GM21390 (cell line): ENCODE results near the gene RAP2C.

Experiments used
- ATAC-seq: cut with Tn5 transposase; IDR thresholded peaks from one replicate; pipeline ENCODE4 v1.9.1; 2021; ENCODE audit not compliant: unreplicated experiment

Gene RAP2C

GRCh38 chrX:132219343-132219768 is at the start of gene RAP2C:
TSS of gene RAP2C (minus strand) at chrX:132219447. CDS start at chrX:132217268, 2,179 bp downstream.
- peak; percentile 57 for ATAC-seq

DNA sequence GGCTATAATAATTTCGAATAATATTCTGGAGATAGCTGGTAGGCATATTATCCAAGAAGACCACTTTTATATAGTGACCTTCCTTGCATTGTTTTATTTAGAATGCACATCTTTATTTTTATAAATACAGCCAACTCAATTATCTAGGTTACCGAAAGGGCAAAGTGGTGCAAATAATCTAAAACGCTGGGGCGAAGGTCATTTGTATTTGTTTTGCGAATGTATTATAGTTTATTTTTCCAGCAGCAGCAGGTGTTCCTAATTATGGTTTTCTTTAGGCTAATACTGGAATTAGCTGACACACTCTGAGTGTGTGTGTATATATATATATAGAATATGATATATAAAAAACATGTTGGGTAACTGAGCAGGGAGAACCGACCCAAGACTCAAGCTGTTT is 48.1 kb upstream of the RAP2C start:
- ATAC-seq: no peak

DNA sequence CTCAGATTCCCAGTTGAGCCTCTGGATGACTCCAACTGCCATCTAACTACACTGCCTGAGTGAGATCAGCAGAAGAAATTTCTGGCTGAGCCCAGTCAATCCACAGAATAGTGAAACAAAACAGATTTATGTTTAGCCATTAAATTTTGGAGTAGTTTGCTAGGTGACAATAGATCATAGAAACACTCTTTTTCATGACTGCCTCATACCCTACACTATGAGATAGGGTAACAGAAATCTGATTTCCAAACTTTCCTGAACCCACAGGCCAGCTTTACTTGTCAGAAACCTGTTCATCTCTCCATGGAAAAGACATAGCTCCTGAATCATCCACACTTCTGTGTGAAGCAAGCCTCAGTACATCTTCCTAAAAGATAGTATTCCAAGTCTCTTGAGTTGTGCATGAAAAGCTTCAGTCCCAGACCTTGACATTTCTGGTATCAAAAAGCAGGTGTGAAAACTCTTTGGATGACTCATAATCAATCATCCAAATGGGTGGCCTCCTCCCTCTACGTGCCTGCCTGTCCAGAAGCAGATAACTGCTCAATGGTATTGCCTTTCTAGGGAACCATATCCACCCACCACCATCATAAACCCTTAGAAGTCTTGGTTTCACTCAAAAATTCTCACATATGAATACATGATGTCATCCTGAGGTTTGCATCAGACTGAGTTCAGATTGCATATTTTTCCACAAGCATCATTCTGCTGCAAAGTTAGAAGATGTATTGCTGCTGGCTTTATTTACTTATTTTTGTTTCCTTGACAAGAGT is 47.5 kb upstream of the RAP2C start:
- ATAC-seq: peak; percentile 66

DNA sequence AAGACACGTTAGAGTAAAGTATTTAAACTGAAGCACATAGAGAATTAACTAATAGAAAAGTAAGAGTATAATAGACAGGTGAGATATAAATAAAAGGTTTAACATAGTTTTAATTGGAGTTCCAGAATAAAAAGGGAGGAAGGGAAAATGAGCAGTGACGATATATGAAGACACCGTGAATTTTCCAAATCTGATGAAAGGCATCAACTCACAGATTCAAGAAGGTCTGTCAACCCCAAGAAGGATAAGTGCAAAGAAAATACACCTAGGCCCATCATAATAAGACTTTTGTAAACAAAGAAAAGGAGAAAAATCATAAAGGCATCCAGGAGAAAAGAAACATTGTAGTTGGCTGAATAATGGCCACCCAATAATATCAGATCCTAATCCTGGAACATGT is 43.9 kb upstream of the RAP2C start:
- ATAC-seq: no peak

- ATAC-seq: no peak
These were observed 39.3 kb upstream of the RAP2C start for GRCh38 chrX:132258509-132258908.

DNA sequence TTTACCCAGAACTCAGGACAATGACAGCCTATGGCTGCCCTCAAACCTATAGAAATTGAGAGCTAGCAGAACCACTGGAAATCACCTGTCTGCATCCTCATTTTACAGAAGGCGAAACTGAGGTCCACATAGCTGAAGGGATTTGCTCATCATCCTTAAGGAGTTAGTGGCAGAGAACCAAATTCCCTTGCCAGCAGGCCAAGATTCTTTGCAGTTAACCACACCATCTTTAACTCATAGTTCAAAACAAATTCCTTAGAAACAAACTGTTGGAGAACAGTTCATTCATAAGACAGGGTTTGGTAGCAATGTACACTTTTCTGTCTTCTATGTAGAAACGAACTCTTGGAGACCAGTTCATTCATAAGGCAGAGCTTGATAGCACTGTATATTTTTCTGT is 37.9 kb upstream of the RAP2C start:
- no peak for ATAC-seq

DNA sequence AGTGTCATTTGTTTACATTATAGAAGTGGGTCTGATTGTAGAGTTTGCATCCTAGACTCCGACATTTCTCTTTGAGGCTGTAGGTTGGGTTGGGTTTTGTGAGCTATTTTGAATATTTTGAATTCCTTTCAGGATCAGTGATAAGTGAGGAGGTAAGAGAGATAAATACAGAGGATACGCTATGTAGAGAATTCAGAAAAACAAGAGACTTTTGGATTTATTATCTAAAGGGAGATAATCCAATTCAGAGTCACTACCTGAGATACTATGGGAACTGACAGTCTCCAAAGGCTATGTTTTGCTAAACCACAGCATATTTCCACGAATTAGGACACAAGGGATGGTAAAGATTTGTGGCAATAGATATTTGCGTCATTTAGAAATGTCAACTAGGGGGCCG is 16.9 kb upstream of the RAP2C start:
- ATAC-seq: no peak

DNA sequence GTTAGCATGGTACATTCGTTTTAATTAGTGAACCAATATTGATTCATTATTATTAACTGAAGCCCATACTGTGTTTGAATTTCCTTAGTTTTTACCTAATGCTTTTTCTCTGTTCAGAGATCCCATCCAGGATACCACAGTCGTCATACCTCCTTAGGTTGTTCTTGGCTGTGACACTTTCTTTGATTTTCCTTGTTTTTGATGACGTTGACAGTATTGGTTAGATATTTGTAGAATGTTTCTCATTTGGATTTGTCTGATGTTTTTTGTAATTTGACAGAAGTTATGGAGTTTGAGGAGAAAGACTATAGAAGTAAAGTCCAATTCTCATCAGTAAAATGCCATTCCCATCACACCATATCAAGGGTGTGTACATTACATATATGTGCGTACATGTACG is 16.2 kb upstream of the RAP2C start:
- no peak for ATAC-seq

- no peak for ATAC-seq
These were observed 12.3 kb upstream of the RAP2C start for GRCh38 chrX:132231587-132231986.

DNA sequence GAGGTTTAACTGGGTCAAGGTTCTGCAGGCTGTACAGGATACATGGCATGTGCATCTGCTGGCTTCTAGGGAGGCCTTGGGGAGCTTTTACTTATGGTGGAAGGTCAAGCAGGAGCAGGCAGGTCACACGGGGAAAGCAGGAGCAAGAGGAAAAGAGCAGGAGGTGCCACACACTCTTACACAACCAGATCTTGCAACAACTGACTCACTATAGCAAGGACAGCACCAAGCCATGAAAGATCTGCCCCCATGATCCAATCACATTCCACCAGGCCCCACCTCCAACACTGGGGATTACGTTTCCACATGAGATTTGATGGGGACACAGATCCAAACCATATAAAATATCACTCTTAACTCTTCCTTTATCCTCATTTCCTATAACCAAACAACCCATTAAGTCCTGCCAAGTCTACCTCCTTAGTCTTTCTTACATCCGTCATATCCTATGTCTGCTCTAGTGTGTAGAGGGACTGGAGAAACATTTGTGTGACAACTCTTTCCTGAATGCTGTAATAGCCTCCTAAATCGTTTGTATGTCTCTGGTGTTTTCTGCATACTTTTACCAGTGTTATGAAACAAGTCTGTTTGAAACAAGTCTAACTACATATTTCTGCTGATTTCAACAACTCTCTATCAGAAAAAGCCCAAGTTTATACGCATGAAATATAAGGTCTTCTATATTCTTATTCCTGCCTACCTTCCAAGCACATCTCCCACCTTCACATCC is 8.3 kb upstream of the RAP2C start:
- no peak for ATAC-seq

DNA sequence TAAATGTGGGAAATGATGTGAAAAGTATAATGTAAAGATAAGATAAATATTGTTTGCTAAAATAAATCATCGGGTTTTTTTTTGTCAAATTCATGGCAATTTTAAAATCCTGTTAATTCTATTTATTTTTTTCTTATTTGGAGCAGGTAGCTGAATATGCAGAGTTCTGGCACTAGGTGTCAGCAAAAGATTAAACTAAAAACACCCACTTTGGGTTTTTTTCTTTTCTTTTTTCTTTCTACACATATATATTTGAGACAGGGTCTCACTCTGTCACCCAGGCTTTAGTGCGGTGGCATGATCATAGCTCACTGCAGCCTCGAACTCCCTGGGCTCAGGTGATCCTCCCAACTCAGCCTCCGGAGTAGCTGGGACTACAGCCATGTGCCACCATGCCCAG is 6.9 kb upstream of the RAP2C start:
- no peak for ATAC-seq

DNA sequence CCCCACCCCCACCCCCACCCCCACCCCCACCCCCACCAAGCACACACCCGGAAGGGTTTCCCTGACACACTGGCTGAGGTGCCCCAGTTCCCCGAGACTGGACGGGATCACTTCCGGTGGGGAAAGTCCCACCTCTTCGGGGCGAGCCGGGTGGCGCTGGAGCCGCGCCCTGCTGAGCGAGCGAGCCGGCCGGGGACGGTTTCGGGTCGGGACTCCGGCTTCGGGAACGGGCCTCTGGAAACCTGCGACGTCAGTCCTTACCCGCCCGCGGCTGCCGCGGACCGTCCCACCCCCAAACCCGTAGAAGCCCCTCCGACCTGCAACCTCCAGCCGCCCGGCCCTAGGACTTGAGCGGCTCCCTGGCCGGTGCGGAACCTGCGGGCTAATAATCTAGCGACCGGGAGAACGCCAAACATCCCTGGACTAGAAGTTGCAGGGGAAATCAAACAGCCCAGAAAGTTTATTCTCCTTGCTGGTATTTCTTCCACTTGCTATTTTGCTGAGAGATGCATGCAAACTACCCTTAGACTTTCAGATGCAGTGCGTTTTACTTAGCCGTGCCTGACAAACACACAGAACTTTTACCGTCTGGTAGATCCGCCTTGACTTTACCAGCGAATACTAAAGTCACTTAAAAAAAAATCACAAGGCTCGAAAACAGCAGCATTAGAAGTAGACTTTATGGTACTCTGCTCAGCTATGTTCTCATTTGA is 991 bp downstream of the RAP2C start:
- peak; percentile 56 for ATAC-seq

- peak; percentile 63 for ATAC-seq
These were observed 1.8 kb downstream of the RAP2C start for GRCh38 chrX:132217203-132218073.

GRCh38 chrX:132216806-132217202 is 2.4 kb downstream of the RAP2C start:
- no peak for ATAC-seq

DNA sequence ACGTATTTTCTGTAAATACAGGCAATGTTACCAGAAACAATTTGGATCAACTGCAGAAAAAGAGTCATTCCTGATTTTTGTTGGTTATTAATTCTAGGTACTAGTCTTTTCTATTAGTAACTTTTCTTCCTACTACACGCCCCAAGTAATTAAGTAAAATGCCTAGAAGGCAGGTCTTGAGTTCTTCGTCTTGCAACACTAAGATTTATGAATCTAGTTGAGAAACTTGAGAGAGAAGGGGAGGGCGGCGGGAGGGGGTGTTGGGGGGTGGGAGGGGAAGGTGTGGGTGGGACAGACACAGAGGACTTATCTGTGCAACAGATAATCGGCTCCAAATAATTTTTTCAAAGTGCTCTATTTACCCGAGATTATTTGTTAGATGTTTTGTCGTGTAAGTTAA is 3.0 kb downstream of the RAP2C start:
- ATAC-seq: no peak

DNA sequence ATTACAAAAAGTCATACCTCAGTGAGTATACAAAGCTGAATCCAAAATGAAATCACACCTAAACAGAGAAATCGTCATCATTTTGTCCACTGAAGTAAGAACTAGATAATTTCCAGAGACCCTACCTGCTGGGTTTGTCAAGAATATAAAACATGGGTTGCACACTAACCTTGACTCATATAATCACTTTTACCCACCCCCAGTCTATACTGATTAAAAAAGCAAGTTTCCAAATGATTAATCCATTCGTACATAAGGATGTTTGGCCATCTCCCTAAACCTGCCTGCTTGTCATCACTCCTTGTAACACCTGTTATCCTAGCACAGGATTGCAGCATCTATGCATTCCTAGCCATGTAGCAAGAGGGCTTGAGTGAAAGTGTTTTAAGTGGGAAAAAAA is 4.7 kb downstream of the RAP2C start:
- no peak for ATAC-seq

GRCh38 chrX:132209527-132209926 is 9.7 kb downstream of the RAP2C start:
- ATAC-seq: no peak

GRCh38 chrX:132208422-132208821 is 10.8 kb downstream of the RAP2C start:
- ATAC-seq: no peak

GRCh38 chrX:132207996-132208395 is 11.3 kb downstream of the RAP2C start:
- no peak for ATAC-seq

DNA sequence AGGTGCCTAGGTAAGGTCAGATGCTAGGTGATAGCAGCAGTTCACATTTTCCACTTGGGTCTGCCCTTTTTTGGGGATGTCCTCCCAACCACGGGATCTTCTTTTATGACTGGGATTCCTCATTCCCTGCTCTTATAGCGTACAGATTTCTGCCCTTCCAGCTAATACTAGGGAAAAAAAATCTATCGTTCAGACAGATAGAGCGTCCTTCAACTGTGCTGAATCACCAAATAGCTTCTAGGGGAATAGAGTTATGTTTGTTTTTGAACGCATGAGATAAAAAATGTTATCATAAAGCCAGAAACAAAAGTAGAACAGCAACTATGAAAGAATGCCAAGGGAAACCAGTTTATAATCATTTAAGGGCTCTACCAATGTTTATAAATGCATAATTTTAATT is 13.0 kb downstream of the RAP2C start:
- ATAC-seq: no peak

DNA sequence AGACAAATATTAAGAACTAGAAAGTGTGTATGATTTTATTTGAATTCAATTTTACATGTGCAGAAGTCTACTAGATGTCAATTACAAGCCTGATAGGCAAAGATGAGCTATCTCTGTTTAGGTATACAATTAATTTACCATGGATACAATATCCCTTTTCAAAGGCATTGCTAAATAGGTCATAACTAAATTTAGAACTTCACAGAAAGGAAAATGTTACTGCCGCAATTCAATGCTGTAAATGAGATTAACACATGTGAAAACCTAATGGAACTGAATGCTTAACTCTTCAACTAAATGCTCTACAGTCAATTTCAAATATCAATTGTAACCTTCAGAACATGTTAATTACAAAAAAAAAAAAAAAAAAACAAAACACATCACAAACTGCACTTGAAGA is 14.6 kb downstream of the RAP2C start:
- no peak for ATAC-seq
